Glutamatergic neuron (in vitro differentiated cells): ENCODE measurements around the gene LRRC38. TPM values are rescaled to one million over a fixed set of nuclear protein-coding genes. Genes with fewer than 3 reads are reported as not detected.

Experiments used
- DNase-seq: peaks from one replicate; pipeline ENCODE4 v3.0.0; 2022
- H3K27ac Mint-ChIP-seq: one replicate; pipeline ENCODE4 v1.8.0; 2020; ENCODE audit warnings: mild to moderate bottlenecking, mixed read lengths, inconsistent platforms; ENCODE audit not compliant: unreplicated experiment
- H3K27me3 Mint-ChIP-seq: one replicate; pipeline ENCODE4 v1.8.0; 2020; ENCODE audit warnings: mild to moderate bottlenecking, moderate library complexity, mixed read lengths, inconsistent platforms; ENCODE audit not compliant: unreplicated experiment
- H3K36me3 Mint-ChIP-seq: one replicate; pipeline ENCODE4 v1.8.0; 2020; ENCODE audit warnings: mild to moderate bottlenecking, mixed read lengths, inconsistent platforms; ENCODE audit not compliant: unreplicated experiment
- H3K4me1 Mint-ChIP-seq: one replicate; pipeline ENCODE4 v1.8.0; 2020; ENCODE audit warnings: mild to moderate bottlenecking, low read depth, mixed read lengths, inconsistent platforms; ENCODE audit not compliant: unreplicated experiment
- H3K4me3 Mint-ChIP-seq: one replicate; pipeline ENCODE4 v1.8.0; 2020; ENCODE audit warnings: mild to moderate bottlenecking, mixed read lengths, inconsistent platforms; ENCODE audit not compliant: unreplicated experiment
- H3K9me3 Mint-ChIP-seq: one replicate; pipeline ENCODE4 v1.8.0; 2020; ENCODE audit warnings: mild to moderate bottlenecking, moderate library complexity, mixed read lengths, inconsistent platforms; ENCODE audit not compliant: unreplicated experiment
- total RNA-seq: library from RNA; stranded (reverse); fragmentation: NEBNext Ultra II Directional; extraction: Animal tissue kit (Norgen Biotek cat#: 25700); gene quantifications from one replicate; pipeline ENCODE4 v1.2.1, GENCODE V29; 2021; ENCODE audit not compliant: unreplicated experiment
- TF ChIP-seq, protein P1 (sequence below): fragments of 200-600 bp; sonication (generic); IDR thresholded peaks from one replicate; pipeline ENCODE4 v1.5.0; 2021; ENCODE audit not compliant: partially characterized antibody, unreplicated experiment

LRRC38 gene
- total RNA-seq, 1 donor from 2014 or later = not detected

DNA sequence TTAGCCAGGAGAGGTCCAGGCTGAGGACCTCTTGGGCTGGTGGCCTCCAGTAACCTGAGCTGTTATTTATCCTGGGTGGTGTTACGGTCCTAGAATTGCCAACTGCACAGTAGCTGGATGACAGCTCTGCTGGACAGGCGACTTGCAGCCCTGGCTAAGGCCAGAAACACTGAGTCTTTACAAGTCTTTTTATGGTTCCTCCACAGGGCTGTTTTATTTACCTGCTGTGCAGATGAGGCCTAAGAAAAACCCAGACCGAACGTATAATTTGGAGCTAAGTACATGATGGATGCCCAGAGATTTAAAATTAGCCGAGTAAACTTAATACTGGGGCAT lies 30.4 kb upstream of the LRRC38 start:
- no peak for DNase-seq
- TF ChIP-seq, protein P1, sequence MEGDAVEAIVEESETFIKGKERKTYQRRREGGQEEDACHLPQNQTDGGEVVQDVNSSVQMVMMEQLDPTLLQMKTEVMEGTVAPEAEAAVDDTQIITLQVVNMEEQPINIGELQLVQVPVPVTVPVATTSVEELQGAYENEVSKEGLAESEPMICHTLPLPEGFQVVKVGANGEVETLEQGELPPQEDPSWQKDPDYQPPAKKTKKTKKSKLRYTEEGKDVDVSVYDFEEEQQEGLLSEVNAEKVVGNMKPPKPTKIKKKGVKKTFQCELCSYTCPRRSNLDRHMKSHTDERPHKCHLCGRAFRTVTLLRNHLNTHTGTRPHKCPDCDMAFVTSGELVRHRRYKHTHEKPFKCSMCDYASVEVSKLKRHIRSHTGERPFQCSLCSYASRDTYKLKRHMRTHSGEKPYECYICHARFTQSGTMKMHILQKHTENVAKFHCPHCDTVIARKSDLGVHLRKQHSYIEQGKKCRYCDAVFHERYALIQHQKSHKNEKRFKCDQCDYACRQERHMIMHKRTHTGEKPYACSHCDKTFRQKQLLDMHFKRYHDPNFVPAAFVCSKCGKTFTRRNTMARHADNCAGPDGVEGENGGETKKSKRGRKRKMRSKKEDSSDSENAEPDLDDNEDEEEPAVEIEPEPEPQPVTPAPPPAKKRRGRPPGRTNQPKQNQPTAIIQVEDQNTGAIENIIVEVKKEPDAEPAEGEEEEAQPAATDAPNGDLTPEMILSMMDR = no peak
- Mint-ChIP-seq H3K9me3 (peaks cover 2% of the 10 kb centered on the region), H3K4me1 (peaks cover 3% of the 10 kb centered on the region), H3K36me3 (no peaks in the 10 kb centered on the region), H3K4me3 (no peak overlapping the region), H3K27ac (no peak overlapping the region), H3K27me3 (peaks cover 2% of the 10 kb centered on the region)

DNA sequence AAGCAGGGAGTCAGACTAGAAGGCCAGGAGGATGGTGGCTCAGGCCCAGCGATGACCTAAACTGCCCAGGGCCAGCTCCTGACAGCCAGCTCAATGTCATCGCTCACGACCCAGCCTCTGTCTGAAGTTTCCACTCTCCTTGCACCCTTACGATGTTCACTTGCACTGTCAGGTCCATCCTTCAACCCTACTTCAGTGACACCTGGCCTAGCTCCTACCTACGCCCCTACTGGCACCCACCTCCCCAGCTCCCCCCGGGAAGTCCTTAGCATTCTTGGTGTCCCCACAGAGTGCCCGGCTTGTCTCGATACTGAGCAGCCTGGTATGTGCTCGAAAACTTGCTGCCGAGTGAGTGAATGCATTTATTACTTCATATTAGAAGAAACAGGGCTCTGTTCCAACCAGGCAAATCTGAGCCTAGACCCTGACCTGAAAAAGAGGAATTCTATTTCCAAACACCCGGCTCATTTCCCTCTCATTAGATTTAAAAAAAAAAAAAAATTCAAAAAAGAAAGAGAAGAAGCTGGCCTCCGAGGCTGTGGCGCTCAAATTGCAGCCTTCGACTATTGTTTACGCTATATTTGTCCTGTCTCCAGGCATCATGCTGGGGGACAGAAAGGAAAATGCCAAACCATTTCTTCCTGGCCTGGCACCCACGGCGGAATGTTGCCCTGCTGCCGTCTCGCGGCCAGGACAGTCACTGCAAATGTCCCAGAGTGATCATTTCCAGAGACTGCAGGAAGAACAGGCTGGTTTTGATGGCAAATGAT lies 29.8 kb upstream of the LRRC38 start:
- Mint-ChIP-seq H3K27ac (no peak overlapping the region), H3K9me3 (peaks cover 2% of the 10 kb centered on the region), H3K27me3 (peaks cover 2% of the 10 kb centered on the region), H3K4me1 (peaks cover 3% of the 10 kb centered on the region), H3K4me3 (no peak overlapping the region), H3K36me3 (no peaks in the 10 kb centered on the region)
- TF ChIP-seq, protein P1 = no peak
- no peak for DNase-seq

DNA sequence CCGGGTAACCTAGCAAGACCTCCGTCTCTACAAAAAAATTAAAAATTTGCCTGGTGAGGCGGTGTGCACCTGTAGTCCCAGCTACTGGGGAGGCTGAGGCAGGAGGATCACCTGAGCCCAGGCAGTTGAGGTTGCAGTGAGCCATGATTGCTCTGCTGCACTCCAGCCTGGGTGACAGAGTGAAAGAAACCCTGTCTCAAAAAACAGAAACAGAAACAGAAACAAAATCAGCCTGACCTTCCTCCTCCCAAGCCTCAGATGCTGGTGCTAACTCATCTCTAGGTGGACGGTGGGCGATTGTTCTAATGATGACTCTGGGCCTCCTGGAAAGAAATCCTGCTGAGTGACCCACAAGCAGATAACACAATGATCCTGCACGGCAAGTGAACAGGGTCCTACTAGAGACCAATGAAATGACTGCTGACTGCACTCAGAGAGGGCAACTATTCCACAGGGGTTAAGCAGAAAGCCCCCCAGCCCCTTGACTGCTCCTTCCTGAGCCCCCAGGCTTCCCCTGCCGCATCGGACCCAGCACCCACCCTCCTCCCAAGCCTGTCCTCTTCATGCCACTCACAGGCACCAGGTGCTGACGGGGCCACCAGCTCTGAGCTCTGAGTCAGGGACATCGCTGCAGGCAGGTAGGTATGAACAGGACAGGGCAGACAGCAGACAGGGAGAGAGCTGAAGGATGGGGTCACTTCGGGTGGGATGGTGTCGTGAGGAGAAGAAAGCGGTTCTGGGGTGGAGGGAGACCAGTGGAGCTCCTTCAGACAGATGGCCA lies 27.8 kb upstream of the LRRC38 start:
- Mint-ChIP-seq H3K4me3 (no peak overlapping the region), H3K27me3 (peaks cover 2% of the 10 kb centered on the region), H3K27ac (no peak overlapping the region), H3K9me3 (peaks cover 4% of the 10 kb centered on the region), H3K4me1 (peaks cover 3% of the 10 kb centered on the region), H3K36me3 (no peaks in the 10 kb centered on the region)
- TF ChIP-seq, protein P1 = no peak
- no peak for DNase-seq

DNA sequence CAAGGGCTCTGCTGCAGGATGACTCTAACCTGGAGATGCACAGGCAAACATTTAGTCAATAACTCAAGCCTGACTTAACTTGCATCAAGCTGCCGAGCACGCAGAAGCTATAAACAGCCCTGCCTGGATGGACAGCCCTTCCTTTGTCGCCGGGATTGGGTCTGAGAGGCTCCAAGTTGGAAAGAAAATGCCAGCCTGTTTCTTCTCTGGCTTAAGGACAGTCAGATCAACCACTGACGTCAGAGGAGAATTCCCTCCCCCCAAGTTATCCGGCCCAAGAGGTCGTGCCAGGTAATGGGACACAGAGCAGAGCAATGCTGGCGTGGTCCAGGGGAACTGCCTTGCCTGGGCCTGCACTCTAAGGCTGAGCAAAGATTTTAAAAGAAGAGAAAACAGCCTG lies 27.1 kb upstream of the LRRC38 start:
- no peak for DNase-seq
- TF ChIP-seq, protein P1 = no peak
- peaks cover under 1% of the 10 kb centered on the region for H3K4me1 Mint-ChIP-seq
- peaks cover 2% of the 10 kb centered on the region for H3K27me3 Mint-ChIP-seq
- peaks cover 4% of the 10 kb centered on the region for H3K9me3 Mint-ChIP-seq
- H3K4me3 Mint-ChIP-seq = no peak overlapping the region
- no peaks in the 10 kb centered on the region for H3K36me3 Mint-ChIP-seq
- no peak overlapping the region for H3K27ac Mint-ChIP-seq

DNA sequence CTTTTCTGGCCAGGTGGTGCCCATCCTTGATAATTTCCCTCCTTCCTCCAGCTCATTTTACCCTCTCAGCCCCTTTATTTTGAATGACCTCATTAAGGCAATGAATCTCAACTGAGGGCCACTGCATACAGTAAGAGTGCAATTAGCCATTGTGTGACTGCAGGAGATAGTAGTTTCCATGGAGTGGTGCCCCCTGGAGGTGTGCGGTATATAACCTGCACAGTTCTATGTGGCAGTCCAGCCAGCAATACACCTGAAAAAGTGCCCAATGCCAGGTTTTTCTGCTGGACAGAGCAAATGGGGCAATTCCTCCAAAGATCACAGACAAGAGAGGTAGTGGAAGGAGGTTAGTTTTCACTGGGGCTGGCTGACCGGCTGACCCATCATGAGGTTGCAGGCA lies 25.9 kb upstream of the LRRC38 start:
- no peak overlapping the region for H3K27ac Mint-ChIP-seq
- TF ChIP-seq, protein P1 = no peak
- peaks cover 4% of the 10 kb centered on the region for H3K9me3 Mint-ChIP-seq
- no peaks in the 10 kb centered on the region for H3K4me1 Mint-ChIP-seq
- H3K36me3 Mint-ChIP-seq = no peaks in the 10 kb centered on the region
- DNase-seq = no peak
- H3K27me3 Mint-ChIP-seq = peaks cover 2% of the 10 kb centered on the region
- H3K4me3 Mint-ChIP-seq = no peak overlapping the region
